Measurements from ENCODE around the gene FAM120A.

GRCh38 chr9:93459432-93459847 lies 8.0 kb downstream of the FAM120A start:
- no peak for TF ChIP-seq POLR2A (IDR thresholded peaks at IDR 0.05; ENCODE audit: low read depth)
- TF ChIP-seq, protein P1, sequence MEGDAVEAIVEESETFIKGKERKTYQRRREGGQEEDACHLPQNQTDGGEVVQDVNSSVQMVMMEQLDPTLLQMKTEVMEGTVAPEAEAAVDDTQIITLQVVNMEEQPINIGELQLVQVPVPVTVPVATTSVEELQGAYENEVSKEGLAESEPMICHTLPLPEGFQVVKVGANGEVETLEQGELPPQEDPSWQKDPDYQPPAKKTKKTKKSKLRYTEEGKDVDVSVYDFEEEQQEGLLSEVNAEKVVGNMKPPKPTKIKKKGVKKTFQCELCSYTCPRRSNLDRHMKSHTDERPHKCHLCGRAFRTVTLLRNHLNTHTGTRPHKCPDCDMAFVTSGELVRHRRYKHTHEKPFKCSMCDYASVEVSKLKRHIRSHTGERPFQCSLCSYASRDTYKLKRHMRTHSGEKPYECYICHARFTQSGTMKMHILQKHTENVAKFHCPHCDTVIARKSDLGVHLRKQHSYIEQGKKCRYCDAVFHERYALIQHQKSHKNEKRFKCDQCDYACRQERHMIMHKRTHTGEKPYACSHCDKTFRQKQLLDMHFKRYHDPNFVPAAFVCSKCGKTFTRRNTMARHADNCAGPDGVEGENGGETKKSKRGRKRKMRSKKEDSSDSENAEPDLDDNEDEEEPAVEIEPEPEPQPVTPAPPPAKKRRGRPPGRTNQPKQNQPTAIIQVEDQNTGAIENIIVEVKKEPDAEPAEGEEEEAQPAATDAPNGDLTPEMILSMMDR (IDR thresholded peaks at IDR 0.05) = no peak
- no peak for TF ChIP-seq EP300 (IDR thresholded peaks at IDR 0.05)
- TF ChIP-seq POLR2AphosphoS5 (IDR thresholded peaks at IDR 0.05) = no peak

Measured in esophagus muscularis mucosa (tissue), 4 donors.